Esophagus squamous epithelium (tissue), 5 donors: ENCODE results near the gene PJVK. TPM values are rescaled to one million over a fixed set of nuclear protein-coding genes. Genes with fewer than 3 reads are reported as not detected.

Experiments
- DNase-seq: peaks from one replicate; lab custom pipeline; 2025; lab: John Stamatoyannopoulos, UW
- H3K27ac ChIP-seq, 4 donors: fragments of 200-600 bp; sonication (generic); one replicate each; pipeline ENCODE4 v1.5.1; 2016 to 2019; ENCODE audit warnings: mild to moderate bottlenecking in 1 of 4
- H3K27me3 ChIP-seq, 4 donors: fragments of 200-600 bp; sonication (generic); 1 replicate in 3 of 4; 2 replicates in 1 of 4; pipeline versions ENCODE4 v1.5.1 to v1.6.0; 2017 to 2021; ENCODE audit warnings: antibody characterized with exemption in 1 of 4
- H3K36me3 ChIP-seq, 3 donors: fragments of 200-600 bp; sonication (generic); one replicate each; pipeline ENCODE4 v1.5.1; 2016 to 2019
- H3K4me1 ChIP-seq, 3 donors: fragments of 200-600 bp; sonication (generic); one replicate each; pipeline ENCODE4 v1.5.1; 2017 to 2019
- H3K4me3 ChIP-seq, 4 donors: fragments of 200-600 bp; sonication (generic); 1 replicate in 3 of 4; 2 replicates in 1 of 4; pipeline ENCODE4 v1.5.1; 2016 to 2019; ENCODE audit warnings: mild to moderate bottlenecking in 2 of 4, moderate library complexity in 1 of 4
- H3K9me3 ChIP-seq, 3 donors: fragments of 200-600 bp; sonication (generic); one replicate each; pipeline ENCODE4 v1.5.1; 2016 to 2019
- POLR2A ChIP-seq, 4 donors: fragments of 450-650 bp; IDR thresholded peaks; one replicate each; pipeline ENCODE4 v1.6.1; 2017; ENCODE audit warnings: antibody characterized with exemption in 4 of 4, mild to moderate bottlenecking in 4 of 4, moderate library complexity in 3 of 4
- WGBS, 2 donors: methylation state at CpG; one replicate each; pipeline ENCODE4 v1.1.5; 2018; 5-methylcytosine and 5-hydroxymethylcytosine counted together
- intact Hi-C: fragments of 100-400 bp; cut with DNase I; formaldehyde crosslinking; loops from one replicate; pipeline ENCODE4 v1.15.0; 2022
- total RNA-seq, 4 donors: library from RNA; depleted of rRNA; stranded (reverse); fragments of >200 nt; gene quantifications; one replicate each; pipeline ENCODE4 v1.1.0, GENCODE V29; 2016
- TF ChIP-seq, protein P1 (sequence below), 6 experiments: fragments of 450-650 bp in 4 of 6; fragments of 200-600 bp in 2 of 6; sonication (generic) in 2 of 6; IDR thresholded peaks; one replicate each; pipeline ENCODE4 v1.5.1; 2016 to 2019; ENCODE audit warnings: antibody characterized with exemption in 6 of 6, mild to moderate bottlenecking in 4 of 6, moderate library complexity in 4 of 6
- donor health status: DM: yes; HTN: yes; CAD: no.

Gene PJVK
- total RNA-seq, 4 donors from 2014 or later, result 0.35 to 3.4 (median 1.1) TPM; not detected in 1

DNA sequence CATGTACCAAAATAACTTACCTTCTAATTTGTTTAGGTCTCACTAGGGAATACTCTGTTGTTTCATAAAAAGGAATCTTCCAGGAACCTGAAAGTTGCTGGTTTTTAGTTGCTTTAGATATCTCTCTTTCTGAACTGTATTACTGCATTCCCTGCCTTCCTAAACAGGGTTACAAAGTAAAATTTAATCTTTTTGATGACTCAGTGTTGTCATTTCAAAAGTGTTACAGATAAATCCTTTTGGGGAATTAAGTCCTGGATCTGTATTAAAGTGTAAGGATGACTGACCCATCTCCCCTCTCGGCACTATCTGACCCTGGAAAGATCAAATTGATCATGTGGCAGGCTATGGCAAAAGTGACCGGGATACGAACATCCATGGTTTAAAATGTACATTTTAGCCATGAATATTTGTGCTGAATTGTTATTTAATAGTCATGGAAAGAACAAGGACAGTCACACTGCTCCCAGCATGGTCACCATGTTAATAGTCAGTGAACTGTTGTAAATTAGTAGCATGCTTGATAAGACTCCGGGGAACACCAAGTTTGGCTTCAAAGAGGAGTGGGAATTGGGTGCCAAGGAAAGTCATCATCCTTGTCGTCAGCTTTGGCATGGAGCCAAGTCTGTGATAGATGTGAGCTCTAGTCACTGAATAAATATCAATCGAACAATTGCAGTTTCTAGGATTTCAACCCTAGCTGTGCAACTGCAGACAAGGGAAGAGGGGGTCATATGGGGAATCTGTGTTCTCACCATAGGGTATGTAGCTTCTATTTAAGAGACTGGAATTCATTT lies 33.3 kb downstream of the PJVK start:
- 49 to 51% methylated on average over 6 of the region's 6 CpGs for WGBS, 2 donors
- Histone ChIP-seq H3K36me3 (peaks cover 0 to 23% (median 0%) of the 10 kb centered on the region in 3 donors), H3K27me3 (no peaks in the 10 kb centered on the region), H3K4me3 (no peak overlapping the region), H3K4me1 (peaks cover 12 to 51% (median 36%) of the 10 kb centered on the region in 3 donors), H3K9me3 (no peaks in the 10 kb centered on the region), H3K27ac (no peak overlapping the region)
- DNase-seq, result no peak
- intact Hi-C loops, result no loop called here
- TF ChIP-seq POLR2A (IDR thresholded peaks at IDR 0.05), result no peak
- TF ChIP-seq, protein P1, sequence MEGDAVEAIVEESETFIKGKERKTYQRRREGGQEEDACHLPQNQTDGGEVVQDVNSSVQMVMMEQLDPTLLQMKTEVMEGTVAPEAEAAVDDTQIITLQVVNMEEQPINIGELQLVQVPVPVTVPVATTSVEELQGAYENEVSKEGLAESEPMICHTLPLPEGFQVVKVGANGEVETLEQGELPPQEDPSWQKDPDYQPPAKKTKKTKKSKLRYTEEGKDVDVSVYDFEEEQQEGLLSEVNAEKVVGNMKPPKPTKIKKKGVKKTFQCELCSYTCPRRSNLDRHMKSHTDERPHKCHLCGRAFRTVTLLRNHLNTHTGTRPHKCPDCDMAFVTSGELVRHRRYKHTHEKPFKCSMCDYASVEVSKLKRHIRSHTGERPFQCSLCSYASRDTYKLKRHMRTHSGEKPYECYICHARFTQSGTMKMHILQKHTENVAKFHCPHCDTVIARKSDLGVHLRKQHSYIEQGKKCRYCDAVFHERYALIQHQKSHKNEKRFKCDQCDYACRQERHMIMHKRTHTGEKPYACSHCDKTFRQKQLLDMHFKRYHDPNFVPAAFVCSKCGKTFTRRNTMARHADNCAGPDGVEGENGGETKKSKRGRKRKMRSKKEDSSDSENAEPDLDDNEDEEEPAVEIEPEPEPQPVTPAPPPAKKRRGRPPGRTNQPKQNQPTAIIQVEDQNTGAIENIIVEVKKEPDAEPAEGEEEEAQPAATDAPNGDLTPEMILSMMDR (IDR thresholded peaks at IDR 0.05), result no peak

DNA sequence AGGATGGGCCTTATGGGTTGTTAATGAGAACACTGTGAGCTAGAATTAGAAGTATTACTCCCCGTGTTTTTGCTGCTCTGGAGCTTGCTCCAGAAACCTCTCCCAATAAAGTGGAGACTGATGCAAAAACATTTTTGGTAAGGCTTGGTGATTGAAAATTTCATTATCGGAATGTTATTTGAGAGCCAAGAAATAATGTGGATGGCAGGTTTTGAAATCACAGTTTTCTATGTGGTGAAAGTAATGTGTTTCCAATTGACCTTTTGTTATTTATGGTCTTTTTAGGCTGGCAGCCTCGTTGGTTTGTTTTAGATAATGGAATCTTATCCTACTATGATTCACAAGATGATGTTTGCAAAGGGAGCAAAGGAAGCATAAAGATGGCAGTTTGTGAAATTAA lies 34.2 kb downstream of the PJVK start:
- intact Hi-C loops, result no loop called here
- Histone ChIP-seq H3K27ac (no peak overlapping the region), H3K36me3 (peaks cover 0 to 27% (median 0%) of the 10 kb centered on the region in 3 donors), H3K27me3 (no peaks in the 10 kb centered on the region), H3K4me3 (no peak overlapping the region), H3K4me1 (peaks cover 7 to 45% (median 31%) of the 10 kb centered on the region in 3 donors), H3K9me3 (no peaks in the 10 kb centered on the region)
- TF ChIP-seq, protein P1 (IDR thresholded peaks at IDR 0.05), result no peak
- no peak for TF ChIP-seq POLR2A (IDR thresholded peaks at IDR 0.05)
- DNase-seq, result no peak
- 69 to 72% methylated on average over 3 of the region's 3 CpGs for WGBS, 2 donors

DNA sequence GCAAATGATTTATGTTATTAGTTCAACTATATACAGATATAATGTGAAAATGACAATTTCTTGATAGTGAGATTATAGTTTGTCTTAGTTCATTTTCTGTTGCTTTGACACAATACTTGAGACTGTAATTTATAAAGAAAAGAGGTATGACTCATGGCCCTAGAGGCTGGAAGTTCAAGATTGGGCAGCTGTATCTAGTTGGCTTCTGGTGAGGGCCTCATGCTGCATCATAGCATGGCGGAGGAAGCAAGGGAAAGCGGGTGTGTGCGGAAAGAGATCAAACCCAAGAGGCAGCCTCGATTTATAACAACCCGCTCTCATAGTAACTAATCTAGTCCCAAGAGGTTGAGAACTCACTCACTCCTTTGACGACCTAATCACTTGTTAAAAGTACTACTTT lies 40.4 kb downstream of the PJVK start:
- Histone ChIP-seq H3K27ac (no peak overlapping the region), H3K4me1 (no peaks in the 10 kb centered on the region), H3K4me3 (no peak overlapping the region), H3K36me3 (peaks cover 4 to 76% (median 10%) of the 10 kb centered on the region in 3 donors), H3K9me3 (no peaks in the 10 kb centered on the region), H3K27me3 (no peaks in the 10 kb centered on the region)
- intact Hi-C loops, result no loop called here
- DNase-seq, result no peak
- WGBS, 2 donors, result 83 to 95% methylated on average over 6 of the region's 6 CpGs
- no peak for TF ChIP-seq POLR2A (IDR thresholded peaks at IDR 0.05)
- TF ChIP-seq, protein P1 (IDR thresholded peaks at IDR 0.05), result no peak

DNA sequence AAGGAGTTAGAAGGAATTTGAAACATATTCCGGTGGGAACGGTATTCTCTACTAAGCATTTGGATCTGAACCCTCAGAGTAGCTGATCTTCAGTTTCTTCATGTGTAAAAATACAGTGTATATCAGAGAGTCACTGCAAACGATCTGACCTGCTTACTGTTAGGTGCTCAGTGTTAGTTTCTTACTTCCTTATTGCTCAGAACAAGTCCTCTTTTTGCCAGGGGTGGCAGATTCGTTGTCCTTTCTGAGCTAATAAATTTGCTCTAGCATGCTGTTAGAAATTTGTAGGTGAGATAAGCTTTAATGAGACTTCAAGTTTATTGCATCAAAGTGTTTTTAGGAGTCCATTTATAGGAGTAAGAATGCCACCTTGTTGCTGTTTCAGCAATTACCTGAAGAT lies 44.9 kb downstream of the PJVK start:
- Histone ChIP-seq H3K27ac (no peak overlapping the region), H3K4me1 (no peaks in the 10 kb centered on the region), H3K9me3 (no peaks in the 10 kb centered on the region), H3K27me3 (no peaks in the 10 kb centered on the region), H3K4me3 (no peak overlapping the region), H3K36me3 (peaks cover 4 to 95% (median 16%) of the 10 kb centered on the region in 3 donors)
- intact Hi-C loops, result no loop called here
- DNase-seq, result no peak
- no peak for TF ChIP-seq POLR2A (IDR thresholded peaks at IDR 0.05)
- TF ChIP-seq, protein P1 (IDR thresholded peaks at IDR 0.05), result no peak
- WGBS, 2 donors, result 81% methylated on average over 4 of the region's 4 CpGs

DNA sequence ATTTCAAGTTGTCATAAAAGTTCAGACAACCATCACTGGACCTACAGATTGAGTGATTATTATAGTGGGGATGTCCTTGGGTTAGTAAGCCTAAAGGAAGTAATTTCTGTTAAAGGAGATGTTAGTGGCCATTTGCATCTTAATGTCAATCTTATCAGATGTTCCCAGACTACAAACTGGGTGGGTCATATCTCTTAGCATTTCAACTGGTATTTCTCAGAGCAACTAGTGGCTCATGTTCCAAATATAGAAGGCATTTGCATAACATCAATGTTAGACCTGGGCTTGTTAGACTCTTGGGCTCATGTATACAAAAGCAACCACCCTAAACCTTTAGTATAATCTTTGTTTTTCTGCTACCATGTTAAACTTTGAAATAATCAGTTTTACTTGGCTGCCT lies 47.0 kb downstream of the PJVK start:
- no peaks in the 10 kb centered on the region for H3K9me3 ChIP-seq
- H3K36me3 ChIP-seq, result peaks cover 7 to 98% (median 16%) of the 10 kb centered on the region in 3 donors
- no peak overlapping the region for H3K27ac ChIP-seq
- H3K27me3 ChIP-seq, result no peaks in the 10 kb centered on the region
- TF ChIP-seq POLR2A (IDR thresholded peaks at IDR 0.05), result no peak
- TF ChIP-seq, protein P1 (IDR thresholded peaks at IDR 0.05), result no peak
- intact Hi-C loops, result no loop called here
- no peak overlapping the region for H3K4me3 ChIP-seq
- DNase-seq, result no peak
- no peaks in the 10 kb centered on the region for H3K4me1 ChIP-seq
